ENCODE data around the gene CDC42BPB.

Gene CDC42BPB

DNA sequence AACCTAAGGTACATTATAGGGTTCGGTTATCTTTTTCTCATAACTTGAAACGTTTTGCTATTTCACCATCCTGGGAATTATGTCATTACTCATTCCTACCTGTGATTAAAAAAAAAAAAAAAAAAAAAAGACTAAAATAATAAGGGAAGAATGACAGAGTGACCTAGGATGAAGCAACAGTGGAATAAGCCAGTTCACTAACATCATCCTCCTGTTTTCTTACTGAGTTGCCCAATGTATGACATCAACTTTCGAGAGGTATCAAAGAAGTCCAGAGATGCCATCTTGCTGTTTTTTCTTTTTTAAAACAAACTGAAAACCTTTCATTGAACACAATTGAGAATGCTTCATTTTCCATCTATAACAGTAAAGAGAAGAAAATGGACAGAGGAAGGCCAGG, 92.1 kb downstream of the CDC42BPB start:
- H3K9me2 ChIP-seq (replicated peaks; ENCODE audit: insufficient read depth, low read length), result no peaks in the 10 kb centered on the region
- no peak overlapping the region for H2AFZ ChIP-seq (ENCODE audit: low read length)
- no peaks in the 10 kb centered on the region for H3K36me3 ChIP-seq (replicated peaks; ENCODE audit: insufficient read depth, low read length)
- no peak overlapping the region for H3K4me2 ChIP-seq (ENCODE audit: low read depth, low read length)
- no peaks in the 10 kb centered on the region for H3K27me3 ChIP-seq (replicated peaks; ENCODE audit: insufficient read depth, low read length)
- no peak overlapping the region for H3K4me3 ChIP-seq (ENCODE audit: low read length)
- no peaks in the 10 kb centered on the region for H4K20me1 ChIP-seq (ENCODE audit: insufficient read depth, low read length)
- H3F3A ChIP-seq (ENCODE audit: insufficient read depth, low read length), result no peaks in the 10 kb centered on the region
- H3K9me3 ChIP-seq (replicated peaks; ENCODE audit: insufficient read depth, low read length), result no peaks in the 10 kb centered on the region
- no peaks in the 10 kb centered on the region for H3K79me2 ChIP-seq (ENCODE audit: low read length)
- no peak overlapping the region for H3K9ac ChIP-seq (ENCODE audit: low read length)
- H3K27ac ChIP-seq (ENCODE audit: low read length), result no peak overlapping the region
- DNase-seq, result no peak
- TF ChIP-seq EZH2phosphoT487 (IDR thresholded peaks at IDR 0.05; ENCODE audit: low read length), result no peak
- no peaks in the 10 kb centered on the region for H3K4me1 ChIP-seq (ENCODE audit: low read length)

DNA sequence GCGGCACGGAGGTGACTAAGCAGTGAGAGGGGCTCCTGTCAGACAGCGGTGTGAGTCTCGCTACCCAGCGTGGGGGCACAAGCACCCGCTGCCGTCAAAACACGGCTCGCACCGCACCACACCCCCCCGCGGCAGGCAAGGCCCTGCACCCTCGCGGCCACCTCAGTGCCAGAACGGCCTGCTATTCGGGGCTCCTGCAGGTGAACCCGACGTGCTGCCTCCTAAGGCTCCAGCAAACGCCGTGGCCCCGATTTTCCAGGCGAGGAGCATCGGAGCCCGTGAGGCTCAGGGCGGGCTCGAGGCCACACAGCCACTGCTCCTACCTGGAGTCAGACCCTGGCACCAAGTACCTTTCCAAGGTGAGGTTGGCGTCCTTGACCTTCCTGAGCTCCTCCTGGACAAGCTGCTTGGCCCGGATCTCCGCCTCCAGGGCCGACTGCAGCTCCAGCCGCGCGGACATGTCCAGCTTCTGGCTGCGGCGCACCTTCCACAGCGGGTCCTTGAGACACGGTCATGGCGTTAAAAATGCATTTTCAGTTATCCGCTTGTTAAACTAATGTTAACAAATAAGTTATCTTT, 93.1 kb downstream of the CDC42BPB start:
- no peaks in the 10 kb centered on the region for H3K4me1 ChIP-seq (ENCODE audit: low read length)
- no peaks in the 10 kb centered on the region for H3K36me3 ChIP-seq (replicated peaks; ENCODE audit: insufficient read depth, low read length)
- H3K9ac ChIP-seq (ENCODE audit: low read length), result no peak overlapping the region
- H3K9me3 ChIP-seq (replicated peaks; ENCODE audit: insufficient read depth, low read length), result no peaks in the 10 kb centered on the region
- no peaks in the 10 kb centered on the region for H4K20me1 ChIP-seq (ENCODE audit: insufficient read depth, low read length)
- no peaks in the 10 kb centered on the region for H3K27me3 ChIP-seq (replicated peaks; ENCODE audit: insufficient read depth, low read length)
- no peaks in the 10 kb centered on the region for H3K79me2 ChIP-seq (ENCODE audit: low read length)
- H3F3A ChIP-seq (ENCODE audit: insufficient read depth, low read length), result no peaks in the 10 kb centered on the region
- no peaks in the 10 kb centered on the region for H3K9me2 ChIP-seq (replicated peaks; ENCODE audit: insufficient read depth, low read length)
- H2AFZ ChIP-seq (ENCODE audit: low read length), result no peak overlapping the region
- H3K27ac ChIP-seq (ENCODE audit: low read length), result no peak overlapping the region
- no peak overlapping the region for H3K4me3 ChIP-seq (ENCODE audit: low read length)
- H3K4me2 ChIP-seq (ENCODE audit: low read depth, low read length), result no peak overlapping the region
- TF ChIP-seq EZH2 (optimal IDR thresholded peaks at IDR 0.05; ENCODE audit: low read depth, low read length) (no peak), EZH2phosphoT487 (IDR thresholded peaks at IDR 0.05; ENCODE audit: low read length) (no peak)
- TF ChIP-seq, protein P1, sequence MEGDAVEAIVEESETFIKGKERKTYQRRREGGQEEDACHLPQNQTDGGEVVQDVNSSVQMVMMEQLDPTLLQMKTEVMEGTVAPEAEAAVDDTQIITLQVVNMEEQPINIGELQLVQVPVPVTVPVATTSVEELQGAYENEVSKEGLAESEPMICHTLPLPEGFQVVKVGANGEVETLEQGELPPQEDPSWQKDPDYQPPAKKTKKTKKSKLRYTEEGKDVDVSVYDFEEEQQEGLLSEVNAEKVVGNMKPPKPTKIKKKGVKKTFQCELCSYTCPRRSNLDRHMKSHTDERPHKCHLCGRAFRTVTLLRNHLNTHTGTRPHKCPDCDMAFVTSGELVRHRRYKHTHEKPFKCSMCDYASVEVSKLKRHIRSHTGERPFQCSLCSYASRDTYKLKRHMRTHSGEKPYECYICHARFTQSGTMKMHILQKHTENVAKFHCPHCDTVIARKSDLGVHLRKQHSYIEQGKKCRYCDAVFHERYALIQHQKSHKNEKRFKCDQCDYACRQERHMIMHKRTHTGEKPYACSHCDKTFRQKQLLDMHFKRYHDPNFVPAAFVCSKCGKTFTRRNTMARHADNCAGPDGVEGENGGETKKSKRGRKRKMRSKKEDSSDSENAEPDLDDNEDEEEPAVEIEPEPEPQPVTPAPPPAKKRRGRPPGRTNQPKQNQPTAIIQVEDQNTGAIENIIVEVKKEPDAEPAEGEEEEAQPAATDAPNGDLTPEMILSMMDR (IDR thresholded peaks at IDR 0.05; ENCODE audit: low read length), result no peak
- no peak for DNase-seq

DNA sequence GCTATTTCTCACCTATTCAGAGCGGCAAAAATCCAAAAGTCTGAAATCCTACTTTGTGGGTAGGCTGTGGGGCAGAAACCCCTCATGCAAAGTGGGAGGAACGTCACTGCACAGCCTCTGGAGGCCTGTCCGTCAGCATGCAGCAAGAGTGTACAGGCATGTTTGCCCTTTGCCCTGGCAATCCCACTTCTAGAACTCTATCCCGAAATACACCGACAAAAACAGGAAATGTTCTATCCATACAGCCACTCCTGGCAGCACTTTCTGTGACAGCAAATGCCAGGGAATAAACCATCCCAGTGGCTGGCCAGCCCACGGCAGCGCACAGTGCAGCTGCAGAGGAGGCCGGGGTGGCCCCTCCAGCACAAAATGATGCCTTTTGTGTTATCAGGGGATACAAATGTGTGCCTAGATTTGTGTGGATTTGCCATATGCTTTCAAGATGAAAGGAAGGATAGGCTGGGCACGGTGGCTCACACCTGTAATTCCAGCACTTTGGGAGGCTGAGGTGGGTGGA, 95.2 kb downstream of the CDC42BPB start:
- Histone ChIP-seq H3K9me2 (replicated peaks; ENCODE audit: insufficient read depth, low read length) (no peaks in the 10 kb centered on the region), H3K4me1 (ENCODE audit: low read length) (no peaks in the 10 kb centered on the region), H3K9ac (ENCODE audit: low read length) (no peak overlapping the region), H3K4me3 (ENCODE audit: low read length) (no peak overlapping the region), H3K4me2 (ENCODE audit: low read depth, low read length) (no peak overlapping the region), H3K27ac (ENCODE audit: low read length) (no peak overlapping the region), H3F3A (ENCODE audit: insufficient read depth, low read length) (no peaks in the 10 kb centered on the region), H3K9me3 (replicated peaks; ENCODE audit: insufficient read depth, low read length) (no peaks in the 10 kb centered on the region), H4K20me1 (ENCODE audit: insufficient read depth, low read length) (no peaks in the 10 kb centered on the region), H3K79me2 (ENCODE audit: low read length) (no peaks in the 10 kb centered on the region), H2AFZ (ENCODE audit: low read length) (no peak overlapping the region), H3K36me3 (replicated peaks; ENCODE audit: insufficient read depth, low read length) (no peaks in the 10 kb centered on the region), H3K27me3 (replicated peaks; ENCODE audit: insufficient read depth, low read length) (no peaks in the 10 kb centered on the region)
- TF ChIP-seq, protein P1 (IDR thresholded peaks at IDR 0.05; ENCODE audit: low read length), result no peak
- TF ChIP-seq EZH2phosphoT487 (IDR thresholded peaks at IDR 0.05; ENCODE audit: low read length) (no peak), EZH2 (optimal IDR thresholded peaks at IDR 0.05; ENCODE audit: low read depth, low read length) (no peak)
- no peak for DNase-seq

DNA sequence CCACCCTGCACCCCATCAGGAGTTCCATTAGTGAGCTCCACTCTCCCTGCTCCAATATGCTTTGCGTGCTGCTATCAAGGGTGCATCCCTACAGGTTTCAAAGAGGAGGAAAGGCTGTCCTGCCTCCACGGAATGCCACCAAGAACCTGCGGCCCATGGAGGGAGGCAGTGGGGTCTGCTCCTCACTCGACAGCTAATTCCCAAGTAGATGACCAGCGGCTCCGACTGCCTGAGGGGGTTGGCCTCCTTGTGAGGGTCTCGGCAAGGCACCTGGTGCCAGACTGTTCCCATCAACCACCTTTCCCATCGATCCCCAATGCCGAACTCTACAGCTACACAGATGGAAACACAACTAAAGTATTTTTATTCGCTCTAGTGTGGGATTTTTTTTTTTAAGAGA, 98.9 kb downstream of the CDC42BPB start:
- H3K9ac ChIP-seq (ENCODE audit: low read length), result no peak overlapping the region
- no peak overlapping the region for H3K4me2 ChIP-seq (ENCODE audit: low read depth, low read length)
- no peak overlapping the region for H3K4me3 ChIP-seq (ENCODE audit: low read length)
- no peak overlapping the region for H2AFZ ChIP-seq (ENCODE audit: low read length)
- no peak overlapping the region for H3K27ac ChIP-seq (ENCODE audit: low read length)
- no peaks in the 10 kb centered on the region for H3K9me2 ChIP-seq (replicated peaks; ENCODE audit: insufficient read depth, low read length)
- no peaks in the 10 kb centered on the region for H3K79me2 ChIP-seq (ENCODE audit: low read length)
- no peaks in the 10 kb centered on the region for H3F3A ChIP-seq (ENCODE audit: insufficient read depth, low read length)
- no peak for DNase-seq
- TF ChIP-seq EZH2phosphoT487 (IDR thresholded peaks at IDR 0.05; ENCODE audit: low read length) (no peak), EZH2 (optimal IDR thresholded peaks at IDR 0.05; ENCODE audit: low read depth, low read length) (no peak)
- TF ChIP-seq, protein P1 (IDR thresholded peaks at IDR 0.05; ENCODE audit: low read length), result no peak
- no peaks in the 10 kb centered on the region for H3K9me3 ChIP-seq (replicated peaks; ENCODE audit: insufficient read depth, low read length)
- H3K4me1 ChIP-seq (ENCODE audit: low read length), result no peaks in the 10 kb centered on the region
- H4K20me1 ChIP-seq (ENCODE audit: insufficient read depth, low read length), result no peaks in the 10 kb centered on the region
- no peaks in the 10 kb centered on the region for H3K36me3 ChIP-seq (replicated peaks; ENCODE audit: insufficient read depth, low read length)
- H3K27me3 ChIP-seq (replicated peaks; ENCODE audit: insufficient read depth, low read length), result no peaks in the 10 kb centered on the region
